ENCODE data around the gene AUP1. TPM values are rescaled to one million over a fixed set of nuclear protein-coding genes. Genes with fewer than 3 reads are reported as not detected.
A peak's percentile ranks its signal among the peaks of the same experiment; 100 is the strongest.

AUP1 gene
- total and polyA plus RNA-seq, 10 of the 15 experiments (the other 5 are each of a cell fraction or from before 2014, with no cell fraction given): 39.1 to 215 (median 138) TPM

GRCh38 chr2:74560591-74560990 is 31.1 kb upstream of the AUP1 start:
- no peak for ATAC-seq
- TF ChIP-seq POLR2A (IDR thresholded peaks at IDR 0.05; ENCODE audit: low read depth, low read length): peak; percentile 32; the same call in 1 of the 2 replicates
- no peak for TF ChIP-seq LARP7 (IDR thresholded peaks at IDR 0.05)
- Histone ChIP-seq H3K4me1 (ENCODE audit: control insufficient read depth, insufficient read depth, low read length) (peaks cover 14% of the 10 kb centered on the region), H3K9ac (ENCODE audit: control insufficient read depth, insufficient read depth, low read length) (no peak overlapping the region), H3K27ac (ENCODE audit: control insufficient read depth, insufficient read depth) (no peak overlapping the region), H3K27me3 (replicated peaks in 1 of 2; ENCODE audit: control insufficient read depth in 2 of 2, insufficient read depth in 2 of 2, low read length in 1 of 2) (no peaks in the 10 kb centered on the region), H3K79me2 (ENCODE audit: control insufficient read depth, insufficient read depth, low read length) (peaks cover 16% of the 10 kb centered on the region), H3K4me2 (ENCODE audit: control insufficient read depth, insufficient read depth) (no peak overlapping the region), H3K36me3 (ENCODE audit: control insufficient read depth in 2 of 2, insufficient read depth in 2 of 2, low read length in 1 of 2) (peaks cover 1 to 11% of the 10 kb centered on the region in 2 experiments; a peak in 2 of 4 replicates), H3K4me3 (no peak overlapping the region), H4K20me1 (ENCODE audit: control insufficient read depth, insufficient read depth) (no peaks in the 10 kb centered on the region), H3K9me3 (replicated peaks; ENCODE audit: control insufficient read depth, insufficient read depth, low read length) (no peaks in the 10 kb centered on the region), H2AFZ (ENCODE audit: control insufficient read depth, low read depth, low read length) (no peak overlapping the region)
- WGBS (ENCODE audit: insufficient coverage, insufficient replicate concordance, low lambda C conversion rate, missing lambda C conversion rate): 85% methylated on average over 6 of the region's 6 CpGs
- ChIA-PET SMC1A (ENCODE audit: uncharacterized antibody, unreplicated experiment) (interaction anchor here (1.9 kb wide), 1 partner anchor 10 kb away, joined by 7 read pairs; no protein-coding TSS in a partner anchor), POLR2A (interaction anchor here (17.8 kb wide), 1 partner anchor 15 kb away, joined by 441 read pairs; no protein-coding TSS in a partner anchor), CTCF (no interaction called here), RAD21 (ENCODE audit: unreplicated experiment) (no interaction called here)
- in situ Hi-C loops (cut with MboI) (no loop called here), intact Hi-C loops (cut with micrococcal nuclease; ENCODE audit: unreplicated experiment) (no loop called here)
- BruUV-seq (replicated peaks): no TSS peak
- DNase-seq (ENCODE audit: low read depth, low spot score): no peak
- no peak for FAIRE-seq

DNA sequence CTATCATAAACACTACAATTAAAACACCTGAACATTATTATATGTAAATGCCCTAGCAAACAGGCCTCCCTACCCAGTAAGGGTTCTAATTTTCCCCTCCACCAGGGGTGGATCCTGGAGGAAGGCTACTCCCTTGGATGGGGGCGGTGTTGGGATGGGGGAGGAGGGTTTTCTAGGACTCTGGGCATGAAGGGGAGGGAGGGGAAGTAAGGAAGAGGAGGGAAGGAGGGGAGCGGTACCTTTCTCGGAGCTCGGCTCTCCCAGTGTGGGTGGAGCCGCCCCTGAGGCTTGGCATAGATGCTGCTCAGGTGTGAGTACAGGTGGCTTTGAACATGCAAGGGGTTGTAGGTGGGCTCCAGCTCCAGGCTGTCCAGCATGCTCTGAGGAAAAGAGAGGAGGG is 30.4 kb upstream of the AUP1 start:
- Histone ChIP-seq H3K36me3 (ENCODE audit: control insufficient read depth in 2 of 2, insufficient read depth in 2 of 2, low read length in 1 of 2) (peaks cover 1 to 11% of the 10 kb centered on the region in 2 experiments; a peak in 2 of 4 replicates), H3K9ac (ENCODE audit: control insufficient read depth, insufficient read depth, low read length) (no peak overlapping the region), H3K9me3 (replicated peaks; ENCODE audit: control insufficient read depth, insufficient read depth, low read length) (no peaks in the 10 kb centered on the region), H3K4me3 (no peak overlapping the region), H4K20me1 (ENCODE audit: control insufficient read depth, insufficient read depth) (no peaks in the 10 kb centered on the region), H2AFZ (ENCODE audit: control insufficient read depth, low read depth, low read length) (no peak overlapping the region), H3K79me2 (ENCODE audit: control insufficient read depth, insufficient read depth, low read length) (peaks cover 22% of the 10 kb centered on the region), H3K27ac (ENCODE audit: control insufficient read depth, insufficient read depth) (no peak overlapping the region), H3K4me1 (ENCODE audit: control insufficient read depth, insufficient read depth, low read length) (peaks cover 14% of the 10 kb centered on the region), H3K4me2 (ENCODE audit: control insufficient read depth, insufficient read depth) (no peak overlapping the region), H3K27me3 (replicated peaks in 1 of 2; ENCODE audit: control insufficient read depth in 2 of 2, insufficient read depth in 2 of 2, low read length in 1 of 2) (no peaks in the 10 kb centered on the region)
- FAIRE-seq (no peak), DNase-seq (ENCODE audit: low read depth, low spot score) (no peak), ATAC-seq (no peak)
- SMC1A ChIA-PET (ENCODE audit: uncharacterized antibody, unreplicated experiment): interaction anchor here (1.9 to 4.8 kb wide), 3 partner anchors 11 to 28 kb away, joined by 7 to 42 read pairs (median 7); no protein-coding TSS in a partner anchor
- WGBS (ENCODE audit: insufficient coverage, insufficient replicate concordance, low lambda C conversion rate, missing lambda C conversion rate): 98% methylated on average over 5 of the region's 5 CpGs
- POLR2A ChIA-PET: interaction anchor here (17.8 kb wide), 1 partner anchor 16 kb away, joined by 441 read pairs; no protein-coding TSS in a partner anchor
- BruUV-seq (replicated peaks): no TSS peak
- TF ChIP-seq, protein P1, sequence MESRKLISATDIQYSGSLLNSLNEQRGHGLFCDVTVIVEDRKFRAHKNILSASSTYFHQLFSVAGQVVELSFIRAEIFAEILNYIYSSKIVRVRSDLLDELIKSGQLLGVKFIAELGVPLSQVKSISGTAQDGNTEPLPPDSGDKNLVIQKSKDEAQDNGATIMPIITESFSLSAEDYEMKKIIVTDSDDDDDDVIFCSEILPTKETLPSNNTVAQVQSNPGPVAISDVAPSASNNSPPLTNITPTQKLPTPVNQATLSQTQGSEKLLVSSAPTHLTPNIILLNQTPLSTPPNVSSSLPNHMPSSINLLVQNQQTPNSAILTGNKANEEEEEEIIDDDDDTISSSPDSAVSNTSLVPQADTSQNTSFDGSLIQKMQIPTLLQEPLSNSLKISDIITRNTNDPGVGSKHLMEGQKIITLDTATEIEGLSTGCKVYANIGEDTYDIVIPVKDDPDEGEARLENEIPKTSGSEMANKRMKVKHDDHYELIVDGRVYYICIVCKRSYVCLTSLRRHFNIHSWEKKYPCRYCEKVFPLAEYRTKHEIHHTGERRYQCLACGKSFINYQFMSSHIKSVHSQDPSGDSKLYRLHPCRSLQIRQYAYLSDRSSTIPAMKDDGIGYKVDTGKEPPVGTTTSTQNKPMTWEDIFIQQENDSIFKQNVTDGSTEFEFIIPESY (IDR thresholded peaks at IDR 0.05): no peak
- TF ChIP-seq RUNX3 (IDR thresholded peaks at IDR 0.05; ENCODE audit: low read length): 0 out of 2 replicates have a peak, but pooled peaks have one; percentile 5
- no peak for TF ChIP-seq ZBTB40 (IDR thresholded peaks at IDR 0.05; ENCODE audit: borderline replicate concordance)
- intact Hi-C loops (cut with micrococcal nuclease; ENCODE audit: unreplicated experiment): no loop called here
- RAD21 ChIA-PET (ENCODE audit: unreplicated experiment): no interaction called here
- CTCF ChIA-PET: no interaction called here
- in situ Hi-C loops (cut with MboI): no loop called here

Data from GM12878 (cell line).